Skeletal muscle tissue (tissue), 4 donors: ENCODE data around the gene NME2. TPM values are rescaled to one million over a fixed set of nuclear protein-coding genes. Genes with fewer than 3 reads are reported as not detected.

Source experiments
- H3K27ac ChIP-seq: one replicate; pipeline ENCODE4 v1.7.0; 2013; ENCODE audit warnings: mild to moderate bottlenecking, low read depth, low read length, inconsistent platforms
- H3K27me3 ChIP-seq, 3 donors: one replicate each; pipeline ENCODE4 v1.7.0; 2013; ENCODE audit warnings: low read length in 3 of 3; ENCODE audit not compliant: control insufficient read depth in 3 of 3, insufficient read depth in 3 of 3
- H3K36me3 ChIP-seq, 3 donors: one replicate each; pipeline ENCODE4 v1.7.0; 2013; ENCODE audit warnings: low read length in 3 of 3; ENCODE audit not compliant: control insufficient read depth in 3 of 3, insufficient read depth in 3 of 3
- H3K4me1 ChIP-seq, 3 donors: one replicate each; pipeline ENCODE4 v1.7.0; 2013; ENCODE audit warnings: low read length in 3 of 3, mild to moderate bottlenecking in 3 of 3; ENCODE audit not compliant: control insufficient read depth in 3 of 3, insufficient read depth in 3 of 3
- H3K4me3 ChIP-seq, 3 donors: one replicate each; pipeline ENCODE4 v1.7.0; 2013; ENCODE audit warnings: low read length in 3 of 3
- H3K9ac ChIP-seq, 3 donors: one replicate each; pipeline ENCODE4 v1.7.0; 2013; ENCODE audit warnings: low read length in 3 of 3, mild to moderate bottlenecking in 3 of 3, moderate library complexity in 2 of 3, low read depth in 1 of 3
- H3K9me3 ChIP-seq, 3 donors: one replicate each; pipeline ENCODE4 v1.7.0; 2013; ENCODE audit warnings: low read length in 3 of 3; ENCODE audit not compliant: control insufficient read depth in 3 of 3
- total RNA-seq: library from RNA; depleted of rRNA; stranded (reverse); fragments of >200 nt; gene quantifications from one replicate; pipeline ENCODE4 v1.2.3, GENCODE V29; 2014
- donor health status: Osteomylitis.

The NME2 gene
- total RNA-seq, 1 donor from 2014 or later: 240 TPM

DNA sequence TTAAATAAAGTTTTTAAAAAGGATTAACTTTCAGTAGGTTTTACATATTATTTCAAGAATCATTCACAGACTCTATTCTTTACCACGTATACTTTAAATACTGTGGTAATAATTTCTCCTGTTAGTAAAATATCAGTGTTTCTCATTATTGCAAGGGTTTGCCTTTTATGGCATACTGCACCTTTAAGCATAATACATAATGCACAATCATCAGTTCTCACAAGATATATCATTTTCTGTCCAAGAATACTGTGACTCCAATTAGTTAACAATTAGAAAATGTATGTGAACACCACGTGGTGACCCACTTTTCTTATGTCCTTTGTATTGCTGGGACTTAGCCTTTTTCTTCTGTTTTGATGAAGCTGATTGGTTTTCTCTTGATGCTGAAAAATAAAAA is 25.7 kb downstream of the NME2 start:
- Histone ChIP-seq H3K4me3 (no peak overlapping the region), H3K9me3 (no peaks in the 10 kb centered on the region), H3K27ac (no peak overlapping the region), H3K36me3 (peaks cover 16 to 44% (median 38%) of the 10 kb centered on the region in 3 donors), H3K9ac (no peak overlapping the region), H3K4me1 (no peaks in the 10 kb centered on the region), H3K27me3 (no peaks in the 10 kb centered on the region)

DNA sequence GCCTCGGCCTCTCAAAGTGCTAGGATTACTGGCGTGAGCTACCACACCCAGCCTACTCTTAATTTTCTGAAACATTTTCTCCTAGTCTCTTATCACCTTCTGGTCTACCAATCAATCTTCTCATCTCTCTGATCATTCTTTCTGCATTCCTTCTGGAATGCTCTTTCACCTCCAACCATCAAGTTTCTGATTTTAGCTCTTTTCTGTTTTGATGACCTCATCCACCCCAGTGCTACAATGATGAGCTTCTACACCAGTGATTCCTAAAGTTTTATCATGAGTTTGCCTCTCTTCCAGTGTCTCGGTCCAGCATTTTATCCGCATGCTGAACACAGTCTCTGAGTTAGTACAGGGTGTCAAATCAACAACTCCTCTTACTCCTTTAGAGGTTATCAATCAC is 31.5 kb downstream of the NME2 start:
- Histone ChIP-seq H3K36me3 (peaks cover 31 to 70% (median 59%) of the 10 kb centered on the region in 3 donors), H3K27ac (no peak overlapping the region), H3K27me3 (no peaks in the 10 kb centered on the region)

DNA sequence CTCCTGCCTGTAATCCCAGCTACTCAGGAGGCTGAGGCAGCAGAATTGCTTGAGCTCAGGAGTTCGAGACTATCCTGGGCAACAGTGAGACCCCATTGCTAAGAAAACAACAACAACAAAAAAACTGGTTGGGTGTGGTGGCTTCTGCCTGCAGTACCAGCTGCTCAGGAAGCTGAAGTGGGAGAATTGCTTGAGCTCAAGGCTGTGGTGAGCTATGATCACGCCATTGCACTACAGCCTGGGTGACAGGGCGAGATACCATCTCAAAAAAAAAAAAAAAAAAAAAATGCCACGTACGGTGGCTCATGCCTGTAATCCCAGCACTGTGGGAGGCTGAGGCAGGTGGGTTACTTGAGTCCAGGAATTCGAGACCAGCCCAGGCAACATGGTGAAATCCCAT is 34.1 kb downstream of the NME2 start:
- no peak overlapping the region for H3K4me3 ChIP-seq
- H3K9ac ChIP-seq: no peak overlapping the region
- peaks cover 23 to 67% (median 61%) of the 10 kb centered on the region in 3 donors for H3K36me3 ChIP-seq
- no peaks in the 10 kb centered on the region for H3K27me3 ChIP-seq
- no peaks in the 10 kb centered on the region for H3K9me3 ChIP-seq
- H3K4me1 ChIP-seq: no peaks in the 10 kb centered on the region
- H3K27ac ChIP-seq: no peak overlapping the region

More for the DNA sequence above, 31.5 kb downstream of the NME2 start:
- H3K4me1 ChIP-seq: no peaks in the 10 kb centered on the region
- no peak overlapping the region for H3K9ac ChIP-seq
- no peaks in the 10 kb centered on the region for H3K9me3 ChIP-seq
- H3K4me3 ChIP-seq: no peak overlapping the region

DNA sequence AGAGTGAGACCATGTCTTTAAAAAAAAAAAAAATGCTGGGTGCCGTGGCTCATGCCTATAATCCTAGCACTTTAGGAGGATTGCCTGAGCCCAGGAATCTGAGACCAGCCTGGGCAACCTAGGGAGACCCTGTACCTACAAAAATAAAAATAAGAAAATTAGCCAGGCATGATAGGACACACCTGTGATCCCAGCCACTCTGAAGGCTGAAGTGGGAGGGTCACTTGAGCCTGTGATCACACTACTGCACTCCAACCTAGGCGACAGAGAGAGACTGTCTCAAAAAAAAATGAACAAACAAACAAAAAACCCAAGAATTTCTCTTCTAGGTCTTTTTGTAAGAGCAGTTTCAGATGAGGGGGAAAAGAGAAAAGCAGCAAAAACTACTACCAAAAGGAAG is 34.6 kb downstream of the NME2 start:
- no peaks in the 10 kb centered on the region for H3K27me3 ChIP-seq
- H3K9ac ChIP-seq: no peak overlapping the region
- H3K27ac ChIP-seq: no peak overlapping the region
- H3K36me3 ChIP-seq: peaks cover 24 to 67% (median 57%) of the 10 kb centered on the region in 3 donors
- no peak overlapping the region for H3K4me3 ChIP-seq
- H3K9me3 ChIP-seq: no peaks in the 10 kb centered on the region
- no peaks in the 10 kb centered on the region for H3K4me1 ChIP-seq

DNA sequence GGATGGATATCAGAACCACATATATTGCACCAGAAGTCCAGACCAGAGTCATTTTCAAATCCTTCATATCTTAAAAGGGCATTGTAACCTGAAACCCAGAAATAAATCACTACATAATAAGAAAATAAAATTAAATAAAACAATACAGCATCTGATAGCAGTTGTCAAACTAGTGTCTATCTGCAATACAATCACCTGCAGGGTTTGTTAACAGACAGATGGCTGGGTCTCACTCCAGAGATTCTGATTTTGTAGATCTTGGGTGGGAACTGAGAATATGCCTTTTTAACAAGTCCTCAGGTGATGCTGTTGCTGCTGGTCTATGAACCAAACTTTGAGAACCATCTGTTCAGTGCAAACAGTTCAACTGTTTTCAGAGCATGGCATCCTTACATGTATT is 37.6 kb downstream of the NME2 start:
- no peaks in the 10 kb centered on the region for H3K4me1 ChIP-seq
- H3K27ac ChIP-seq: no peak overlapping the region
- H3K9me3 ChIP-seq: no peaks in the 10 kb centered on the region
- H3K4me3 ChIP-seq: no peak overlapping the region
- no peaks in the 10 kb centered on the region for H3K27me3 ChIP-seq
- H3K36me3 ChIP-seq: peaks cover 20 to 66% (median 65%) of the 10 kb centered on the region in 3 donors
- H3K9ac ChIP-seq: no peak overlapping the region

DNA sequence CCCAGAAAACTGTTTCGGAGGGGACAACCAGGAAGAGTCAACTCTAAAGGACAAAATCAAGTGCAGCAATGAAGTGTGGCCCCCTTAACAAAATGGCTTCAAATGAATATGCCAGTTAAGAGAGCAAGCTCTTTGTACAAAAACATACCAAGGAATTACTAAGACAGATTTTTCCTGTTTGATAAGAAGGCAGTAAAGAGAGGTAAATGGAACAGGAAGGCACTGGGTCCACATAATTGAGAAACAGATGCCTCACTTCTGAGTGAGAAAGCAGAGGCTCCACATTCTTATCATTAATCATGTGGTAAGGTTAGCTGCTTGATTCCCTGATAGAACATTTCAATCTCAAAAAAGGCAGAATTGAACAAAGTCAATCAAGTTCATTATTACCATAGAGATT is 48.7 kb downstream of the NME2 start:
- Histone ChIP-seq H3K27ac (no peak overlapping the region), H3K27me3 (no peaks in the 10 kb centered on the region), H3K9me3 (no peaks in the 10 kb centered on the region), H3K9ac (no peak overlapping the region), H3K4me3 (no peak overlapping the region), H3K4me1 (no peaks in the 10 kb centered on the region), H3K36me3 (peaks cover 4 to 29% (median 28%) of the 10 kb centered on the region in 3 donors)

DNA sequence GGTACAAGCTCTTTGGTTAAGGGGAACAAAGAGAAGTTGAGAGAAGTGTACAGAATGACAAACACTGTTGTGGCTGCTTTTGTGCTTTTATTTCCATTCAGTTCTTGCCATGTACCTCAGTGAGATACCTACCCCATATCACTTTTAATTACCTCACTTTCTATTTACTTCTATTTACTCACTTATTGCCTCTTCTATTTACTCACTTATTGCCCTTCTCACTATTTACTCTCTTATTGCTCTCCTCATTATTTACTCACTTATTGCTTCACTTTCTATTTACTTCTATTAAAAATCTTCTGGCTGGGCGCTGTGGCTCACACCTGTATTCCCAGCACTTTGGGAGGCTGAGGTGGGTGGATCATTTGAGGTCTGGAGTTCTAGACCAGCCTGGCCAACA is 51.7 kb downstream of the NME2 start:
- no peak overlapping the region for H3K4me3 ChIP-seq
- no peak overlapping the region for H3K27ac ChIP-seq
- H3K4me1 ChIP-seq: no peaks in the 10 kb centered on the region
- H3K27me3 ChIP-seq: no peaks in the 10 kb centered on the region
- H3K9ac ChIP-seq: no peak overlapping the region
- peaks cover 14 to 38% (median 33%) of the 10 kb centered on the region in 3 donors for H3K36me3 ChIP-seq
- H3K9me3 ChIP-seq: no peaks in the 10 kb centered on the region

DNA sequence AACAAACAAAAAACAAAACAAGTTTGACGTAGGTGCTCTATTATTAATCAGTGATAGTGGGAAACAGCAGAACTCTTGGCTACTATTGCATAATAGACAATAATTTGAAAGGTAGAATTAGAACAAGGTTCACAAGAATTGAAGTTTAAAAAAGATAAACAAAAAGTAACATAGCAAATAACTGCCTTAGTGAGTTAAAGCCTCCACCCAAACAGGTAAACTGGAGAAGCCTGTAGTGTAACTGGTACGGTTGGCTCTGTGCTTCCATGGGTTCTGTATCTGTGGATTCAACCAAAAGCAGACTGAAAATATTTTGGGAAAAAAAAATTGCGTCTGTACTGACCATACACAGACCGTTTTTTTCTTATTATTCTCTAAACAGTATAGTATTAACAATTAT is 55.1 kb downstream of the NME2 start:
- Histone ChIP-seq H3K9me3 (no peaks in the 10 kb centered on the region), H3K36me3 (peaks cover 14 to 42% (median 32%) of the 10 kb centered on the region in 3 donors), H3K27me3 (no peaks in the 10 kb centered on the region), H3K9ac (no peak overlapping the region), H3K27ac (no peak overlapping the region), H3K4me1 (no peaks in the 10 kb centered on the region), H3K4me3 (no peak overlapping the region)

Other genes starting within 250 kb of the NME2 start
- gene SPAG9, start 45.5 kb upstream of the NME2 start, total RNA-seq: 92.9 TPM
- 44.9 TPM for gene NME1, start 12.9 kb upstream of the NME2 start, total RNA-seq
- 34.4 TPM for gene MBTD1, start 93.6 kb downstream of the NME2 start, total RNA-seq
- 24.0 TPM for gene UTP18, start 94.1 kb downstream of the NME2 start, total RNA-seq